Stimulated activated CD4-positive, alpha-beta T cell treated with anti-CD3 and anti-CD28 coated beads, Interleukin-12 subunit alpha, Interleukin-12 subunit beta, amount 100 ng/mL, for 4 hours (primary cell): ENCODE measurements around the gene SIRT3.

Experiments used
- DNase-seq: peaks from one replicate; pipeline ENCODE4 v3.0.0-alpha.2; 2020

Gene SIRT3

DNA sequence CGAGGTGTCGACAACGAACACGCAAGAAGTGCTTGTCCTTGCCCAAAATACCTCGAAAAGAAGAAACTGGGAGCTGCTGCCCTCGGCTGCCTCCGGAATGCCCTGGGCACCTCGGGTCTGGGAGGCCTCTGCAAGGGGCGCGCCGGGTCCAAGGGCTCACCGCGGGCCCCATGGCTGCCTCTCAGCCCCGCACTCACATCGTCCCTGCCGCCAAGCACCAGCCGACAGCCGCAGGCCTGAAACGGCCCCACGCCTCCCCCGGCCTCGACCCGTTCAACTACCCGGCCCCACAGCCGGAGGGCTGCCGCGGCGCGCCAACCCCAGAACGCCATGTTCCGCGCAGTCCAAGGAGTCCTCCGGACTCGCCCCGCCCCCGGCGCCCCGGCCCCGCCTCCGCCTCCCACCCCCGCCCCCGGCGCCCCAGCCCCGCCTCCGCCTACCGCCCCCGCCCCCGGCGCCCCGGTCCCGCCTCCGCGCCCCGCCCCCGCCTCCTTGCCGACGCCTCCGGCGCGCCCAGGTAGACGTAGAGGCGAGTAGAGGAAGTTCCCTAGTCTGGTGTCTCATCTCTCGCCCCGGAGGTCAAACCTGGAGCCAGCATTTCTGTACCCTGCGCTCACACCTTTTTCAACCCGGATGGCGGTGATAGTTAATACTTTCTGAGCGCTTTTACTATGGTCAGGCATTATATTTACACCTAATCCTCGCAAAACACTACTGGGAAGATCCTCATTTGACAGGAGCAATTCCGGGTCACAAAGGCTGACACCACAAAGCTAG is at the start of gene SIRT3:
TSS of gene SIRT3 (minus strand) at position 346 of the 777 bp plus-strand sequence. CDS start at position 332, 14 bp downstream.
- peak; percentile 78 for DNase-seq

DNA sequence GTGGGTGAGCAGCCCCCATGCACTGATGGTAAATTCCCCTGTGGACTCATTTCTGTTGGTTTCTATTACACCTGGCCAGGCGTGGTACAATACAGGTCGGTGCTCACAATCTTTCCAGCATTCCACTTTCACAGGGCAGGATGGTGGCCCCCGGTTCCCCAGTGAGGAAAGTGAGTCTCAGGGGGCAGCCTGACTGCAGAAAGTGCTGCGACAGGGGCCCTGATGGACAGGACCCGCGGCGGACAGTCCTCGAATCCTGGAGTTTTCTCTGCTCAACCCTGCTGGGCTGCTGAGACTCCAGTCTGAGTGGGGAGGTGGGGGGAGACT is 49.7 kb upstream of the SIRT3 start:
- no peak for DNase-seq

DNA sequence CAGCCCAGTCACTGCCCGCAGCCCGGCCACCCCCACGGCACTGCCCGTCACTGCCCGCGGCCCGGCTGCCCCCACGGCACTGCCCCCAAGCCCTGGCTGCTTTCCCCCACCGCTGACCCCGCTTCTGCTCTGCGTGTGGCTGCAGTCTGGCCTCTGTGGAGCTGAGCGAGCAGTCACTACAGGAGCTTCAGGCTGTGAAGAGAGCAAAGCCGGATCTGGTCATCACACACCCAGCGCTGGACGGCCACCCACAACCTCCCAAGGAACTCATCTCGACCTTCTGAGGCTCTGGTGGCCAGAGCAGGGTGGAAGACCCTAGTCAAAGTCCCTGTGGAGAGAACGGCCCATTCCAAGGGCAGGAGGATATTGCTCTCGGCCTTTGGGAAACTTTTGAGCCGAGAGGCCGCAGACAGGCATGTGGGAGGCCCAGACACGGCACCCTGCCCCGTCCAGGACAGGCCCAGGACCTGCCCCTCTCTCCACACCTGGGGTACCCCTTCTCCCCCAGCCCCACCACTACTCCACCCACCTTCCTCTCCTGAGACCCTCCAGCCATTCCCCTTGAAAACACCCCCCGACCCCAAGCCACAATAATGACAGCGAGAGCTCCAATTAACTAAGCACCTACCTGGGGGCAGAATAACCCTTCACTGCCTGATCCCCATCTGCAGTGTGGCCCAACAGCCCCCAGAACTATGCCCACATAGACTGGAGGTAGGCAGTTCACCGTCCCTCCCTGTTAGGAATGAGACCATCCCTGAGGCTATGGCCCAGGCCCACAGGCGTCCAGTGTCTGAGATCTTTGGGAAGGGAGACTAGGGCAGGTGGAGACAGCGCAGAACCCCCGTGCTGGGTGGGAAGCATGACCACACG is 49.1 kb upstream of the SIRT3 start:
- no peak for DNase-seq

DNA sequence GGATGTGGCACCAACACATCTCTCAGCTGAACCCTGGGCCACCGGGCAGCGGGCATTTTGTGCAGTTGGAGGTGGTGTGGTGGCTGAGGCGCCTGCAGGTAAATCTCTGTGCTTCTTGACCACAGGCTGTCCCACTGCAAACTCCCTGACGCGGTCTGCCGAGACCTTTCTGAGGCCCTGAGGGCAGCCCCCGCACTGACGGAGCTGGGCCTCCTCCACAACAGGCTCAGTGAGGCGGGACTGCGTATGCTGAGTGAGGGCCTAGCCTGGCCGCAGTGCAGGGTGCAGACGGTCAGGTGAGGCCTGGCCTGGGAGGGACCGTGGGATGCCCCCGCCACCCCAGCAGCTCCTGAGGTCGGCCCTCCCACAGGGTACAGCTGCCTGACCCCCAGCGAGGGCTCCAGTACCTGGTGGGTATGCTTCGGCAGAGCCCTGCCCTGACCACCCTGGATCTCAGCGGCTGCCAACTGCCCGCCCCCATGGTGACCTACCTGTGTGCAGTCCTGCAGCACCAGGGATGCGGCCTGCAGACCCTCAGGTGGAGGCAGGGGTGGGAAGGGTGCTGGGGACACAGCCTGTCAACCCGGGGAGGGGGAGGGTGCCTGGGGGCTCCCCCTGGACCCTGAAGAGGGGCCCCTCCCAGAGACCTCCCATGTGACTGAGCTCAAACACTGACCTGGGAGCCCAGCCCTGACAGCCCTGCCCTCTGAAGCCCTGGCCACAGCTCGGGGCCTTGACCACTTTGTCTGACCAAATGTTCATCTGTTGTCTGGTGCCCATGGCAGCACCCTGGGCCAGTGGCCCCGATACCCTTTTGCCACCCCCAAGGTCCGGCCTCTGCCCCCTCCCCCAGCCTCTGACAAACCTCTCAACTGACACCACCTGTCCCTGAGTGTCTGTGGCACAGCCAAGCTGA is 48.2 kb upstream of the SIRT3 start:
- DNase-seq: no peak

DNA sequence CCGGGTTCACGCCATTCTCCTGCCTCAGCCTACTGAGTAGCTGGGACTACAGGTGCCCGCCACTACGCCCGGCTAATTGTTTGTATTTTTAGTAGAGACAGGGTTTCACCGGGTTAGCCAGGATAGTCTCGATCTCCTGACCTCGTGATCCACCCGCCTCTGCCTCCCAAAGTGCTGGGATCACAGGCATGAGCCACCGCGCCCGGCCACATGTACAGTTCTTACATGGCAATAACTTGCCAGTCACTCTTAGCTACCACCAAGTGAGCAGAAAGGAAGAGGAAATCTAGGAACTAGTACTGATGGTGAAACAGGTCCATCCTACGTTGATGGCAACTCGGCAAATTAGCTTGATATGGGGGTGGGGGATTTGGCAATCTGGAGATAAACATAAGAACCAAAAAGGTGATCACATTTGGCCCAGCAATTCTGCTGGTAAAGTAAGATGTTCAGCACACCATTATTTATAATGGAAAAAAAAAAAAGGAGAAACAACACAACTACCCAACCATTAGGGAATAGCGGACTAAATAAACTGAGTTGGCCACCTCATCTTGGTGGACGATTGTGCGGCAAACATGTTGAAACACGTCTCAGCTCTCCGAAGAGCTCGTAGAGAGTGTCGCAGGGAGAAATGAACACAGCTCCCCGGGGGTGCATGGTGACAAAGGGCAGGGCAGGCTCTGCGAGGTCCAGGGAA is 47.4 kb upstream of the SIRT3 start:
- no peak for DNase-seq

DNA sequence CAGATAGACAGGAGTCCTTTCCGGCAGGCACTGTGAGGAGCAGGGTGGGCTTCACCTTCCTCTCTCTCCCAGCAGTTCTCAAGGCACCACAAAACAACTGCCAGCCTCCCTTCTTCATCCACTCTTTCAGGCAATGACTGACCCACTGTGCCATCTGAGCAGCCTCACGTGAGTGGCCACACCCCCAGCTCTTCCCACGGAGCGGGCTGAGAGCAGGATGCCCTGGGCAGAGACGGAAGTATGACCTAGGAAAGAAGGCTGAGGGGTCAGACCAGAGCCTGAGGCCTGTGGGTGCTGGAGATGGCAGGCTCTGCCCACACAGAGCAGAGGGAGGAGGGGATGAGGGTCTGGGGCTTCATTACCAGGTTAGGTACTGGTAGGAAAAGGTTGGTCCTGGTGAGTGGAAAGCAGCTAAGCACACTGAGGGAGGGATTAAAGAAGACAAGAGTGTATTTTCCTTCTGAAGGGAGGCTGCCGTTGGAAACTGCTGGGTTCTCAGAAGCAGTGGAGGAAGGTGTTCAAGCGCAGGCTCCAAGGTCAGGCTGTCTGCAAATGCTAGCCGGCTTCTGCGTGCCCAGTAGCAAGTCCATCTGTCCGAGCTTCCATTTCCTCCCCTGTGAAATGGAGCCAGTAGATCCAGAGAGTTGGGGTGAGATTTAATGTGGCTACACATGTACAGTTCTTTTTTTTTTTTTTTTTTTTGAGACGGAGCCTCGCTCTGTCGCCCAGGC is 46.7 kb upstream of the SIRT3 start:
- no peak for DNase-seq

DNA sequence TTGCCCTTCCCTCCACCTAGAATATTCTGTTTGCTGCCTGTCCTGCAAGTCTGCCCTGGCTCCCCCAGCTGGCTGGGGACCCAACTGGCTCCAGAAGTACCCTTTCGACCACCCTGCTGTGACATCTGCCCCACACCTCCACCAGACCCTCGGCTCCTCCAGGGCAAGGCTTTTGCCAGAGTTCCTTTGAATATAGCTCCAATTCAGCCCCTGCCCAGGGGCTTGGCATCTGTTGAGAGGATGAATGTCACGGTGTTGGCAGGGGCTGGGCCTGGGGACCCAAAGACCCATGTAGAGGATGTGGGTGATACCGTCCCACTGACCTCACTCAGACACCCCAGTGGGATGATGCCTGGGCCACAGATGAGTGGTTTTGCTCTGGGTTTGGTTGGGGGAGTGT is 46.0 kb upstream of the SIRT3 start:
- DNase-seq: no peak

DNA sequence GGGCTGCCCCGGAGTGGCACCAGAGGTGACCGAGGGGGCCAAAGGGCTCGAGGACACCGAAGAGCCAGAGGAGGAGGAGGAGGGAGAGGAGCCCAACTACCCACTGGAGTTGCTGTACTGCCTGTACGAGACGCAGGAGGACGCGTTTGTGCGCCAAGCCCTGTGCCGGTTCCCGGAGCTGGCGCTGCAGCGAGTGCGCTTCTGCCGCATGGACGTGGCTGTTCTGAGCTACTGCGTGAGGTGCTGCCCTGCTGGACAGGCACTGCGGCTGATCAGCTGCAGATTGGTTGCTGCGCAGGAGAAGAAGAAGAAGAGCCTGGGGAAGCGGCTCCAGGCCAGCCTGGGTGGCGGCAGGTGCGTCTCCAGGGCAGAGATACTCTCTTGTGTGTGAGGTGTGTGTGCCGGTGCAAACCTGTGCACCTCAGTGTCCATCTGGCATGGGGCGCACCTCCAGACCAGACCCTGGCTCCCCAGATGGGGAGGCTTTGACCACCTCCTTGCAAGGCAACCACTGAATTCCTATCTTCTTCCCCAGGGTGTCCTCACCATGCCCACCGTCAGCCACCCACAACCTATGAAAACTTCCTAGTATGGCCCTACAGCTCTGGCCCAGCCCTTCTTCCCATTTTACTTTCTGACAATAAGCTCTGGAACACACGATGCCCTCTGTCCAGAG is 45.5 kb upstream of the SIRT3 start:
- no peak for DNase-seq

DNA sequence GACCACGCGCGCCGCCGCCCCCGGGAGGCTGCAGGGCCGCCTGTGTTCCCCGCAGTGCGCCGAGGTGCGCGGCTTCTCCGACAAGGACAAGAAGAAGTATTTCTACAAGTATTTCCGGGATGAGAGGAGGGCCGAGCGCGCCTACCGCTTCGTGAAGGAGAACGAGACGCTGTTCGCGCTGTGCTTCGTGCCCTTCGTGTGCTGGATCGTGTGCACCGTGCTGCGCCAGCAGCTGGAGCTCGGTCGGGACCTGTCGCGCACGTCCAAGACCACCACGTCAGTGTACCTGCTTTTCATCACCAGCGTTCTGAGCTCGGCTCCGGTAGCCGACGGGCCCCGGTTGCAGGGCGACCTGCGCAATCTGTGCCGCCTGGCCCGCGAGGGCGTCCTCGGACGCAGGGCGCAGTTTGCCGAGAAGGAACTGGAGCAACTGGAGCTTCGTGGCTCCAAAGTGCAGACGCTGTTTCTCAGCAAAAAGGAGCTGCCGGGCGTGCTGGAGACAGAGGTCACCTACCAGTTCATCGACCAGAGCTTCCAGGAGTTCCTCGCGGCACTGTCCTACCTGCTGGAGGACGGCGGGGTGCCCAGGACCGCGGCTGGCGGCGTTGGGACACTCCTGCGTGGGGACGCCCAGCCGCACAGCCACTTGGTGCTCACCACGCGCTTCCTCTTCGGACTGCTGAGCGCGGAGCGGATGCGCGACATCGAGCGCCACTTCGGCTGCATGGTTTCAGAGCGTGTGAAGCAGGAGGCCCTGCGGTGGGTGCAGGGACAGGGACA is 44.8 kb upstream of the SIRT3 start:
- DNase-seq: peak; percentile 39

DNA sequence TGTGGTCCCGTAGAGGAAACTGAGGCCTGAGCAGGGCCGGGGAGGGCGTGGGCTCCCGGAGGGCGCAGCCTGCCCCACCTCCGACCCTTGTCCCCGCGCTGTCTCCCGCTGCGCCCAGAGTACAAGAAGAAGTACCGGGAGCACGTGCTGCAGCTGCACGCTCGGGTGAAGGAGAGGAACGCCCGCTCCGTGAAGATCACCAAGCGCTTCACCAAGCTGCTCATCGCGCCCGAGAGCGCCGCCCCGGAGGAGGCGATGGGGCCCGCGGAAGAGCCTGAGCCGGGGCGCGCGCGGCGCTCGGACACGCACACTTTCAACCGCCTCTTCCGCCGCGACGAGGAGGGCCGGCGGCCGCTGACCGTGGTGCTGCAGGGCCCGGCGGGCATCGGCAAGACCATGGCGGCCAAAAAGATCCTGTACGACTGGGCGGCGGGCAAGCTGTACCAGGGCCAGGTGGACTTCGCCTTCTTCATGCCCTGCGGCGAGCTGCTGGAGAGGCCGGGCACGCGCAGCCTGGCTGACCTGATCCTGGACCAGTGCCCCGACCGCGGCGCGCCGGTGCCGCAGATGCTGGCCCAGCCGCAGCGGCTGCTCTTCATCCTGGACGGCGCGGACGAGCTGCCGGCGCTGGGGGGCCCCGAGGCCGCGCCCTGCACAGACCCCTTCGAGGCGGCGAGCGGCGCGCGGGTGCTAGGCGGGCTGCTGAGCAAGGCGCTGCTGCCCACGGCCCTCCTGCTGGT is 44.0 kb upstream of the SIRT3 start:
- peak; percentile 48 for DNase-seq

DNA sequence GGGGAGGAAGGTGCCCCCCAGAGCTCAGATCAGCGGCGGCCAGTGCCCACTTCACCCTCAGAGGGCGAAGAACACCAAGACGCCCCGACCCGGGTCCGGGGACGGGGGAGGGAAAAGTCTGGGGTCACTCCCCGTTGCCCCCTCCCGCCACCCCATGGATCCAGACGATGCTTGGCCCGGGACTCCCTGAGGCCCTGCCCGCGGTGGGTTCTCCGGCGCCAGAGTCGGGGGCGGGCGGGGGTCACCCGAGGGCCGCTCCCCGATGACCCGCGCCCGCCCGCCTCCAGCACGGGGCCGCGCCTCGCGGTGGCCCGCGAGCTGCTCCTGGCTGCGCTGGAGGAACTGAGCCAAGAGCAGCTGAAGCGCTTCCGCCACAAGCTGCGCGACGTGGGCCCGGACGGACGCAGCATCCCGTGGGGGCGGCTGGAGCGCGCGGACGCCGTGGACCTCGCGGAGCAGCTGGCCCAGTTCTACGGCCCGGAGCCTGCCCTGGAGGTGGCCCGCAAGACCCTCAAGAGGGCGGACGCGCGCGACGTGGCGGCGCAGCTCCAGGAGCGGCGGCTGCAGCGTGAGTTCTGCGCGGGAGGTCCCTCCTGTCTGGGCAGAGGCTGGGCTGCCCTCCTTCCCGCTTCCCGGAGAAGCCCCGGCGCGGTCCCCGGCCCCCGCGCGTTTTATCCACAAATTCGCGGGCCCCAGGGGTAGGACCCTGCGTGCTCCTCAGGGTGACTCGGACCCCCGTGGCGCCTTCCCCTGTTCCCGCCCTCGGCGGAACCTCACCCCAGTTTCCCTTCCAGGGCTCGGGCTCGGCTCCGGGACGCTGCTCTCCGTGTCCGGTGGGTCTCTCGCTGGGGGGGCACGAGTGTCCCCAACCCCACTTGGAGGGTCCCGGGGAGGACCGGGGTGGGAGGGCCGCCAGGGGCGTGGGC is 43.2 kb upstream of the SIRT3 start:
- no peak for DNase-seq

DNA sequence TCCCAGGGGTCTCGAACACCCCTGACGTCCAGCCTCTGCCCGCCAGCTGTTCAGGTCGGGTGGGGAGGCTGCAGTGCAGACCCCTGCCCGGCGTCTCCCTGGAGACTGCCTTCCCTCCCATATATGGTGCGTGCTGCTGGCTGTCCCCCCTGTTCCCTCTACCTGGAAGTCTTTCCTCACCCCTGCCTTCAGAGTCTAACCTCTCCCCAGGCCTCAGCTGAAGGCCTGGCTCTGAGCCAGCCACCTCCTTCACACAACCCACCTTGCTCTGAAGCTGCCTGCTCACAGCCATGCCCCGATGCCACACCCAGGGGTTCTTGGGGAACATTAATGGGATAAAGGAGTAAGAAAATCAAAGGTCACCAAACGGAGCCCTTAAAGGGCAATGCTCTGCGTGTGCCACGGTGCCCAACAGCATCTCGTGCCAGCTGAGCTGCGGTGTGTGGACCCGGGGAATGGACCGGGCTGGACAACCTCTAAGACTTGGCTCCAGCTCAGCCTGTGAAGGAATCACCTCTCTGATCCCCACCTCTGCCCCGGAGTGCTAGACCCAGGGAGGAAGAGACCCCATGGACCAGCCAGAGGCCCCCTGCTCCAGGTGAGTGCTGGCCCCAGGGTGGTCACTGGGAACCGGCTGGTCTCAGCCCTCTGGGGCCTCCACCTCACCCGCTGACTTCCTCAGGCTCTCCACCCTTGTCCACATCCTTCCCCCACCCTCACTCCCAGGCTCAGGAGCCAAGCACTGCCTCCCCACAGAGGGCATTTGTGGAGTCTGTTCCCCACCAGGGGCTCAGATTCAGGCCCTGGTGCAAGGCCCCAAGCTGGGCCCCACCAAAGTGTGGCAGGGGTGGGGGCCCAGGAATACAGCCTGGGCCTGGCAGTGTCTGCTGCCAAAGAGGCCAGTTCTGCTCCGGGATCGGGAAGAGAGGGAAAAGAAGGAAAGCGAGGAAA is 42.1 kb upstream of the SIRT3 start, which contains the start of gene NLRP6:
TSS of gene NLRP6 (plus strand) at position 407 of the 951 bp plus-strand sequence. CDS start at position 570, 163 bp downstream.
- DNase-seq: no peak

DNA sequence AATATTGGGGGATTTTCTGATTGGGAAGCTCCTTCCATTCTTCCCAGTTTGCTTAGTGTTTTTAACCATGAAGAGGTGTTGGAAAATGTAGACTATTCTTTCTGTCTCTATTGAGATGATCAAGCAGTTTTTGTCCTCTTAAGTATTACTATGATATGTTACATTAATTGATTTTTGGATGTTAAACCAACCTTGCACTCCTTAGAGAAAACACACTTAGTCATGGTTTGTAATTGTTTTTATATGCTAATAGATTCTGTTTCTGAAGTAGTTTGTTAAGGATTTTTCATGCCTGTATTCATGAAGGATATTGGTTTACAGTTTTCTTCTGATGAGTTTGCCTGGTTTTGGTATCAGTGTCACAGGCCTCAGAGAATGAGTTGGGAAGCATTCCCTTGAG is 40.1 kb upstream of the SIRT3 start:
- no peak for DNase-seq

DNA sequence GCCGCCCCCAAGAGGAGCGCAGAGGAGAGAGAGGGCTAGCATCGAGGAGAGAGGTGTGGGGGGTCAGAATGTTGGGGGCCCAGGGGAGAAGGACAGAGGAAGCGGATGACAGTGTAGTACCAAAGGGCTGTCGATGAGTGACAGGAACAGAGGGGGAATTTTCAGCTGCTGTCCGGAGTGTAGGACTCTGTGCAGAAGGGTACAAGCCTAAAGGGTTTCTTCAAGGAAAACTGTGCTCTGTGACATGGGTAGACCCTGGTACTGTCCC is 36.7 kb upstream of the SIRT3 start:
- DNase-seq: no peak

DNA sequence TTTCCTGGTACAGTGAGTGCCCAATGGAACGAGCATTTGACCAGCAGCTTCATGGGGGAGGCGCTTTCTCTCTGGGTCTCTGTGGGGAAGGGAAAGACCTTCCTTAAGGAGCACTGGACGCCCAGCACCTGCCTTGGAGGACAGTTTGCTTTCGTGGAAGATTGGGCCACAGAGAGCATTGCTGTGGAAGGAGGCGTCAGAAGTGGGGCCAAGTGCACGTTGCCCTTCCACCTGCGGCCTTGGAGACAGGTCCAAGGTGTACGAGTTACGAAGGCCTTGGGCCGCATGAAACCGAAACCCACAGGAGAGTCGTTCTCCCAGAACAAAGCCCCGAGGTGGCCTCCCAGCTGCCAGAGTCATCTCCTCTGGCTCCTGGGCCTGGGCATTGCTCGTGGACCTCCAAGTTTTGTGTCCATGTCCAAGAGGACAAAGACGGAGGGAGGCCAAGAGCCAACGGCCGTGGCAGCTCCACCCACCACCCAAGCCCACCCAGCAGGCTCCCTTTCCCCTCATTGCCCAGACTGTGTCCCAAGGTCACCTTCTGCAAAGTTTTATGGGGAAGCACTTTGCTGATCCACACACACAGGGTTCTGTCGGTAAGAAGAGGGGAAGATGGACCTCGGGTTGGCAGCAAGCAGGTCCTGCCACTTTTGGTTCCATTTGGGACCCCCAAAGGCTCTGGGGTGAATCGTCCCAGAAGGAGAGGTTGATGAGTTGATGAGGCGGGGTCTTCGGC is 36.2 kb upstream of the SIRT3 start:
- DNase-seq: no peak

DNA sequence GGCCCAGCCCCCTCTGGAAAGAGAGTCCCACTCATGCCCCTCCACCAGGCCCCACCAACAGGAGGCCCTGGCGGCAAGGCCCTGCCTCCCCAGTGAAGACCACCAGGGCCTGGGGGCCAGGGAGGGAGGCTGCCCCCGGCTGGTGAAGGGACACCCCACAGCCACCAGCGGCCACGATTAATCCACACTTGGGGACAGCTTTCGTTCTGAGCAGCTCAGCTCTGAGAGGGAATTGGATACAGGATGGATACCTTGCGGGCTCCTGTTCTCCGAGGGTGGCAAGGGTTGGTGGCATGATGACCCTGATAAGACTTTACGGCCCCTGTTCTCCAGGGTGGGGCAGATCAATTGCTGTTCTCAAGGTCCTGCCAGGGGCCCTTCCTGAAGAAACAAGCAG is 35.2 kb upstream of the SIRT3 start:
- no peak for DNase-seq
